ENCODE measurements around the gene NFATC1. TPM values are rescaled to one million over a fixed set of nuclear protein-coding genes. Genes with fewer than 3 reads are reported as not detected.

NFATC1 gene
- total and polyA plus RNA-seq, 2 experiments from 2014 or later: 7.5 to 9.8 TPM

- no peak overlapping the region for H3K9ac ChIP-seq
- H3K27me3 ChIP-seq (replicated peaks; ENCODE audit: insufficient read depth): no peaks in the 10 kb centered on the region
- no peak for DNase-seq
Observed at GRCh38 chr18:79428287-79428686, 32.6 kb downstream of the NFATC1 start.

GRCh38 chr18:79429381-79429780, 33.7 kb downstream of the NFATC1 start:
- no peak overlapping the region for H3K27ac ChIP-seq
- H3K9me3 ChIP-seq (ENCODE audit: low read depth): no peaks in the 10 kb centered on the region
- no peaks in the 10 kb centered on the region for H3K36me3 ChIP-seq (ENCODE audit: low read depth)
- H2AFZ ChIP-seq: no peak overlapping the region
- no peak for DNase-seq
- H3K4me1 ChIP-seq (ENCODE audit: insufficient read depth): no peaks in the 10 kb centered on the region
- H3K9me2 ChIP-seq (ENCODE audit: insufficient read depth): no peaks in the 10 kb centered on the region
- no peaks in the 10 kb centered on the region for H3K27me3 ChIP-seq (replicated peaks; ENCODE audit: insufficient read depth)
- H3K9ac ChIP-seq: no peak overlapping the region
- H4K20me1 ChIP-seq (ENCODE audit: insufficient read depth): no peaks in the 10 kb centered on the region
- no peak overlapping the region for H3K4me3 ChIP-seq
- H3K4me2 ChIP-seq (ENCODE audit: unreplicated experiment): no peak overlapping the region
- in situ Hi-C loops (cut with MboI): no loop called here
- 77 to 85% methylated on average over 14 of the region's 14 CpGs for WGBS, 2 experiments (ENCODE audit: low coverage in 1 of 2, low lambda C conversion rate in 2 of 2, missing lambda C conversion rate in 2 of 2)
- H3F3A ChIP-seq (ENCODE audit: insufficient read depth): no peaks in the 10 kb centered on the region
- TF ChIP-seq EZH2phosphoT487 (IDR thresholded peaks at IDR 0.05; ENCODE audit: insufficient read depth, low read depth) (no peak), EZH2 (IDR thresholded peaks at IDR 0.05; ENCODE audit: insufficient read depth, poor library complexity, severe bottlenecking) (no peak)
- H3K79me2 ChIP-seq (ENCODE audit: insufficient read depth): no peaks in the 10 kb centered on the region

More at GRCh38 chr18:79428287-79428686, 32.6 kb downstream of the NFATC1 start:
- no peak overlapping the region for H3K4me2 ChIP-seq (ENCODE audit: unreplicated experiment)
- H3K36me3 ChIP-seq (ENCODE audit: low read depth): no peaks in the 10 kb centered on the region
- H3K4me1 ChIP-seq (ENCODE audit: insufficient read depth): no peaks in the 10 kb centered on the region
- no peak for TF ChIP-seq EZH2phosphoT487 (IDR thresholded peaks at IDR 0.05; ENCODE audit: insufficient read depth, low read depth)
- TF ChIP-seq EZH2 (IDR thresholded peaks at IDR 0.05; ENCODE audit: insufficient read depth, poor library complexity, severe bottlenecking): no peak
- H3K79me2 ChIP-seq (ENCODE audit: insufficient read depth): no peaks in the 10 kb centered on the region
- no peak overlapping the region for H3K4me3 ChIP-seq
- no peaks in the 10 kb centered on the region for H3K9me2 ChIP-seq (ENCODE audit: insufficient read depth)
- WGBS, 2 experiments (ENCODE audit: low coverage in 1 of 2, low lambda C conversion rate in 2 of 2, missing lambda C conversion rate in 2 of 2): 96 to 97% methylated on average over 10 of the region's 10 CpGs
- in situ Hi-C loops (cut with MboI): no loop called here
- no peaks in the 10 kb centered on the region for H3K9me3 ChIP-seq (ENCODE audit: low read depth)
- H4K20me1 ChIP-seq (ENCODE audit: insufficient read depth): no peaks in the 10 kb centered on the region
- no peaks in the 10 kb centered on the region for H3F3A ChIP-seq (ENCODE audit: insufficient read depth)
- H2AFZ ChIP-seq: no peak overlapping the region
- no peak overlapping the region for H3K27ac ChIP-seq

GRCh38 chr18:79429785-79430281, 34.1 kb downstream of the NFATC1 start:
- Histone ChIP-seq H3K79me2 (ENCODE audit: insufficient read depth) (no peaks in the 10 kb centered on the region), H3K36me3 (ENCODE audit: low read depth) (no peaks in the 10 kb centered on the region), H2AFZ (no peak overlapping the region), H3K27ac (no peak overlapping the region), H3K9me2 (ENCODE audit: insufficient read depth) (no peaks in the 10 kb centered on the region), H3K9me3 (ENCODE audit: low read depth) (no peaks in the 10 kb centered on the region), H3F3A (ENCODE audit: insufficient read depth) (no peaks in the 10 kb centered on the region), H3K4me3 (no peak overlapping the region), H3K27me3 (replicated peaks; ENCODE audit: insufficient read depth) (no peaks in the 10 kb centered on the region), H3K4me2 (ENCODE audit: unreplicated experiment) (no peak overlapping the region), H4K20me1 (ENCODE audit: insufficient read depth) (no peaks in the 10 kb centered on the region), H3K9ac (no peak overlapping the region), H3K4me1 (ENCODE audit: insufficient read depth) (no peaks in the 10 kb centered on the region)
- no peak for DNase-seq
- 88 to 89% methylated on average over 27 of the region's 27 CpGs for WGBS, 2 experiments (ENCODE audit: low coverage in 1 of 2, low lambda C conversion rate in 2 of 2, missing lambda C conversion rate in 2 of 2)
- in situ Hi-C loops (cut with MboI): no loop called here
- no peak for TF ChIP-seq EZH2 (IDR thresholded peaks at IDR 0.05; ENCODE audit: insufficient read depth, poor library complexity, severe bottlenecking)
- no peak for TF ChIP-seq EZH2phosphoT487 (IDR thresholded peaks at IDR 0.05; ENCODE audit: insufficient read depth, low read depth)

- no peaks in the 10 kb centered on the region for H3K79me2 ChIP-seq (ENCODE audit: insufficient read depth)
- no peak overlapping the region for H2AFZ ChIP-seq
- no peak overlapping the region for H3K27ac ChIP-seq
- H3K9ac ChIP-seq: no peak overlapping the region
- TF ChIP-seq EZH2 (IDR thresholded peaks at IDR 0.05; ENCODE audit: insufficient read depth, poor library complexity, severe bottlenecking) (no peak), EZH2phosphoT487 (IDR thresholded peaks at IDR 0.05; ENCODE audit: insufficient read depth, low read depth) (no peak)
- in situ Hi-C loops (cut with MboI): no loop called here
- H3K27me3 ChIP-seq (replicated peaks; ENCODE audit: insufficient read depth): no peaks in the 10 kb centered on the region
- H3K9me2 ChIP-seq (ENCODE audit: insufficient read depth): no peaks in the 10 kb centered on the region
- H4K20me1 ChIP-seq (ENCODE audit: insufficient read depth): no peaks in the 10 kb centered on the region
- no peaks in the 10 kb centered on the region for H3K9me3 ChIP-seq (ENCODE audit: low read depth)
- WGBS, 2 experiments (ENCODE audit: low coverage in 1 of 2, low lambda C conversion rate in 2 of 2, missing lambda C conversion rate in 2 of 2): 91 to 97% methylated on average over 31 to 33 of the region's 33 CpGs
- no peaks in the 10 kb centered on the region for H3K4me1 ChIP-seq (ENCODE audit: insufficient read depth)
- H3K4me2 ChIP-seq (ENCODE audit: unreplicated experiment): no peak overlapping the region
- H3K36me3 ChIP-seq (ENCODE audit: low read depth): no peaks in the 10 kb centered on the region
- H3F3A ChIP-seq (ENCODE audit: insufficient read depth): no peaks in the 10 kb centered on the region
- no peak overlapping the region for H3K4me3 ChIP-seq
- DNase-seq: no peak
Observed at GRCh38 chr18:79432376-79433120, 36.8 kb downstream of the NFATC1 start.
